CD4-positive, alpha-beta T cell treated with Interleukin-17A for 4 hours (primary cell): Measurements from ENCODE around the gene PANX3.
"Not testable (repeated sequence)": the region's sequence is repeated elsewhere in the genome, so short reads cannot be mapped to it uniquely, and the experiment has no call there.

ENCODE experiments used
- DNase-seq: peaks from one replicate; pipeline ENCODE4 v3.0.0-alpha.2; 2020; ENCODE audit warnings: mixed read lengths

PANX3 gene

GRCh38 chr11:124611064-124611463, at the start of gene PANX3:
Gene PANX3, plus strand, starts transcription at chr11:124611428. Its CDS starts 129 bp downstream, at chr11:124611557.
- DNase-seq: no peak

- DNase-seq: no peak
Measured at GRCh38 chr11:124569697-124570096, 41.5 kb upstream of the PANX3 start, which contains the start of gene OR8A1. Gene OR8A1, plus strand, starts transcription at chr11:124569997. Its CDS starts 123 bp downstream, at chr11:124570120.

GRCh38 chr11:124570160-124570559, 41.1 kb upstream of the PANX3 start:
- DNase-seq: no peak

DNA sequence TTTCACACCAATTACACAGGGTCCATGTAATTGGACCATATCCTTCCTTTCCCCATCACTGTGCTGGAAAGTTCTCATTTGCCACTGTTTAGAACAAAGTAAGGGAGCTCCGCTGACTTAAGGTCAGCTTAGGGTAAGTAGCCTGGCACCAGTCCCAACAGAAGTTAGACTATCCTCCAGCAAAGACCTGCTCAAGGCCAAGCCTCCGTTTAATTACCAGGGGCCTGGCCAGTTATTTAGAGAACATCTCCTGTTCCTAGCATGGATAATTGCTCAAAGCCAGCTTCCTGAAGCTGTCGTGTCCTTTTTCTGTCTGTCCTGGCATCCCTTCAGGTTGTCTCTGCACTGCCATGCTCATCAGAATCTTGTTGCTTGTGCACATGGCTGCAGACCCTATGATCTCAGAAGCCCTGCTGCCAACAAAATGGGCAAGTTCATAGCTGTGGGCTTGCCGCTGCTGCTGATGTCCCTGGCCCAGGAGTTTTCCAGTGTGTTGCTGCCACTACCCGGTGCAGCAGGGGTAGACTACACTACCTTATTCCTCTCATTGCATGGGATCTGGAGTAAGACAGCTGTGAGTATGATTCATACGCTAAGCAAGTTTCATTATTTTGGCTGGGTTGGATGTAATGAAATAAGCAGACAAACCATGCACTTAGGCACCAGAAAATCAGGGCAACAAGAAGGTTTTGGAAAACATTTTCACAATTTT, 33.4 kb upstream of the PANX3 start:
- DNase-seq: no peak

GRCh38 chr11:124578761-124579160, 32.5 kb upstream of the PANX3 start:
- no peak for DNase-seq

- DNase-seq: no peak
Measured at GRCh38 chr11:124581817-124582216, 29.4 kb upstream of the PANX3 start.

GRCh38 chr11:124582565-124582964, 28.7 kb upstream of the PANX3 start:
- DNase-seq: no peak

- DNase-seq: no peak
Measured at GRCh38 chr11:124583781-124584180, 27.4 kb upstream of the PANX3 start.

GRCh38 chr11:124584681-124585372, 26.4 kb upstream of the PANX3 start:
- no peak for DNase-seq

GRCh38 chr11:124586238-124586860, 24.9 kb upstream of the PANX3 start:
- DNase-seq: peak; percentile 47

- DNase-seq: no peak
Measured at GRCh38 chr11:124591430-124591829, 19.8 kb upstream of the PANX3 start.

- DNase-seq: no peak
Measured at GRCh38 chr11:124592627-124593026, 18.6 kb upstream of the PANX3 start.

GRCh38 chr11:124595302-124595701, 15.9 kb upstream of the PANX3 start:
- no peak for DNase-seq

- no peak for DNase-seq
Measured at GRCh38 chr11:124597626-124598025, 13.6 kb upstream of the PANX3 start.

DNA sequence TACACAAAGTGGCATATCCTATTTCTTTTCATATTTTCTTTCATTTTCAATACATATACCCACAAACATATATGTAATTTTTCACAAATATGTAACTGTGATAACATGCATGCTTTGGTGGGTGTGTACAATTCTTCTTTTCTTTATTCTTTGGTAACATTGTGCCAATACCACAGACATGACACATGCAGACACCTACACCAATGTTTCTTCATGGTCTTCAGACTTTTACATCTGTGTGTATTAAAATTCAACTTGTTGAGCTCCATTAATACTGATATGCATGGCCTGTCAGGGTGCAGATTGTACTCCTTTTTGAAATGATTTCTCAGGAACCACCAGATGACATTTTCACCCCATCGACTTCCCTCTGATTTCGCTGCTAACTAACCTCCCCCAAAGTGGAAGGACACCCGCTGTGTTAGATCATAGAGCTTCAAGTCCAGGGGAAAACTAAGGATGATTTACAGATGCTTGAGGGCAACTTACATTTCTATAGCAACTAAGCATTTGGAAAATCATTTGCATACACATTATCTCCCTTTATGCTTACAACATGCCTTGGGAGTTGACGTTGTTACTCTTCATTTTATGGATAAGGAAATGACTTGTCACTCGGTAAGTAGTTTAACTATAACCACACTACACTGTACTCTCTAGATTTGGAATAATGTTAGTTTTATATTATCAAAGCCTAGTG, 10.5 kb upstream of the PANX3 start:
- no peak for DNase-seq

DNA sequence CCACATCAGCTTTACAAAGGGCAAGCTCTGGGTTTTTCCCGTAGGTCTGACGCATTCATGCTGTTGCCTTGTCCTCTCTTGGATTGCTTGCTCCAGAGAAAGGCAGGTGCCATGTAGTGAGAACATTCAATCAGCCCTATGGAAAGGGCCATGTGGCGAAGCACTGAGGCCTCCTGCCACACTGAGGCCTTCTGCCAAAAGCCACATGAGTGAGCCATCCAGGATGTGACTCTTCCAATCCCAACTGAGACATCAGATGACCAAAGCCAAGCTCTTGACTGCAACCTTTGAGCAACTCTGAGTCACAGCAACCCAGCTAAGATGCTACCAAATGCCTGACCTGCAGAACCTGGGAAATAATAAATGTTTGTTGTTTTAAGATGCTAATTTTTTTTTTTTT, 9.0 kb upstream of the PANX3 start:
- DNase-seq: no peak

GRCh38 chr11:124602723-124603122, 8.5 kb upstream of the PANX3 start:
- DNase-seq: not testable (repeated sequence)

- DNase-seq: no peak
Measured at GRCh38 chr11:124605719-124606118, 5.5 kb upstream of the PANX3 start.

DNA sequence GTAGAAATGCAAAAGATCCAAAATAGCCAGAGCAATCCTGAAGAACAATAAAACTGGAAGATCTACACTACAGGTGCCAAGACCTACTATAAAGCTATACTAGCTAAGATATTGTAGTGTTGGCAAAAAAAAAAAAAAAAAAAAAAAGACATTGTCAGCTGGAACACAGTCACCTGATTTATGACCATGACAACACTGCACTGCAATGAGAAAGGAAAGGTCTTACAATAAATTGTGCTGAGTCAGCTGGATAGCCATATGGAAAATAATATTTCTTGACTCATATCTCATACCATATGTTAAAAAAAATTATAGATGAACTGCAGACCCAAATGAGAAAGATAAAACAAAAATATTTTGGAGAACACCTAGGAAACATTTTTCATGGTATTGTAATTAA, 3.1 kb upstream of the PANX3 start:
- no peak for DNase-seq

GRCh38 chr11:124610295-124610694, 933 bp upstream of the PANX3 start:
- DNase-seq: no peak

DNA sequence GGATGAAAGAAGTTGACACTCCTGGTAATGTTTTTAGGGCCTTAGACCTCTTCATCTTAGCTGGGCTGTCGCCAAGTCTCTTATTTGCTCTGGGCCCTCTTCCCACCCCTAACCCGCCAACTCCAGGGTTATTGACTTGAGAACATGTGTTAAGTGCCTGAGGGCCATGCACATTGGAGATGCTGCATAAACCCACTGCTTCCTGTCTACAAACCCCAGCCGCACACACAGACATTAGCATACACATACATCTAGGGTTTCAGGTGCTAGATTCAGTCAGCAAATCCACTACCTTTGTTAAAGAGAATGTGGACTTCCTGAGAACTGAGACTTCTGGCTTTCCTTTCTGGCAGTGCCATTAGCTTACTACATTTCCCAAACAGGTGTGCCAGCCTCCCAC, 817 bp downstream of the PANX3 start:
- peak; percentile 7 for DNase-seq

- DNase-seq: no peak
Measured at GRCh38 chr11:124612567-124613246, 1.5 kb downstream of the PANX3 start.

GRCh38 chr11:124618863-124619262, 7.6 kb downstream of the PANX3 start:
- DNase-seq: no peak
